Activated CD8-positive, alpha-beta T cell treated with anti-CD3 and anti-CD28 coated beads for 36 hours (primary cell): ENCODE measurements around the gene USP4. TPM values are rescaled to one million over a fixed set of nuclear protein-coding genes. Genes with fewer than 3 reads are reported as not detected.

ENCODE experiments used
- microRNA-seq: library from miRNA; unstranded; fragments of <30 nt; microRNA quantifications from one replicate; pipeline ENCODE4 v1.2.0, GENCODE V29; 2022; ENCODE audit warnings: borderline microRNAs expressed, borderline replicate concordance
- total RNA-seq, 2 experiments: library from RNA; stranded (reverse); gene quantifications; one replicate each; pipeline ENCODE4 v1.2.3, GENCODE V29; 2021

The USP4 gene
- total RNA-seq, 2 experiments from 2014 or later: 62.4 to 67.8 TPM

Small RNA genes within 50 kb of the gene (microRNA-seq; reads per million reads assigned to microRNA genes)
- gene MIR4271: not detected

Other genes with a start within 250 kb of the USP4 start
- gene QRICH1, start 246.0 kb downstream of the USP4 start, total RNA-seq: 100 to 1,000 TPM; 107 to 112 TPM
- 100 to 1,000 TPM; 270 to 282 TPM for gene QARS1, start 235.3 kb downstream of the USP4 start, total RNA-seq
- 10 to 100 TPM; 41.0 to 41.6 TPM for gene USP19, start 219.2 kb downstream of the USP4 start, total RNA-seq
- gene LAMB2, start 207.0 kb downstream of the USP4 start, total RNA-seq: not detected
- 10 to 100 TPM; 18.1 to 18.7 TPM for gene CCDC71, start 173.7 kb downstream of the USP4 start, total RNA-seq
- gene KLHDC8B, start 168.5 kb downstream of the USP4 start, total RNA-seq: 1 to 10 TPM; 1.3 to 2.2 TPM
- gene C3orf62, start 62.8 kb downstream of the USP4 start, total RNA-seq: 1 to 10 TPM; 3.4 to 3.7 TPM
- gene GPX1, start 18.3 kb upstream of the USP4 start, total RNA-seq: 100 to 1,000 TPM; 201 to 202 TPM
- 100 to 1,000 TPM; 432 to 437 TPM for gene RHOA, start 71.9 kb upstream of the USP4 start, total RNA-seq
- 10 to 100 TPM; 10.4 to 12.4 TPM for gene TCTA, start 72.4 kb upstream of the USP4 start, total RNA-seq
- gene AMT, start 82.4 kb upstream of the USP4 start, total RNA-seq: 1 to 10 TPM; 2.5 to 4.4 TPM
- 10 to 100 TPM in 1 of 2 experiments, 1 to 10 TPM in 1; 8.6 to 11.1 TPM for gene NICN1, start 89.3 kb upstream of the USP4 start, total RNA-seq
- 10 to 100 TPM; 10.8 to 14.4 TPM for gene DAG1, start 130.2 kb upstream of the USP4 start, total RNA-seq
- gene BSN, start 214.4 kb upstream of the USP4 start, total RNA-seq: under 1 TPM; 0.09 TPM